ENCODE data around the gene FGF14. TPM values are rescaled to one million over a fixed set of nuclear protein-coding genes. Genes with fewer than 3 reads are reported as not detected.

FGF14 gene
- total RNA-seq, 3 donors from 2014 or later (not counting 1 experiment from before 2014, with no cell fraction given): not detected

GRCh38 chr13:102192858-102193257 is 209.0 kb downstream of the FGF14 start:
- 93% methylated on average over 2 of the region's 2 CpGs for WGBS (ENCODE audit: insufficient coverage)
- no peaks in the 10 kb centered on the region for H3K27me3 Mint-ChIP-seq (ENCODE audit: low read depth in 2 of 2)
- H3K27ac Mint-ChIP-seq: no peak overlapping the region
- no peaks in the 10 kb centered on the region for H3K36me3 Mint-ChIP-seq
- no peaks in the 10 kb centered on the region for H3K27me3 ChIP-seq (ENCODE audit: control insufficient read depth, insufficient read depth, low read length)
- no peak overlapping the region for H3K4me3 Mint-ChIP-seq
- no peaks in the 10 kb centered on the region for H3K36me3 ChIP-seq (ENCODE audit: control insufficient read depth, insufficient read depth, low read length)
- no peak for TF ChIP-seq CTCF (IDR thresholded peaks at IDR 0.05)
- no peak overlapping the region for H3K4me3 ChIP-seq (ENCODE audit: low read length)
- ATAC-seq: no peak
- intact Hi-C loops (cut with micrococcal nuclease): no loop called here
- H3K4me1 Mint-ChIP-seq: no peaks in the 10 kb centered on the region
- no peak for DNase-seq
- H3K9me3 ChIP-seq (ENCODE audit: control insufficient read depth, insufficient read depth, low read length): no peaks in the 10 kb centered on the region
- H3K27ac ChIP-seq (ENCODE audit: low read length): no peak overlapping the region
- no peaks in the 10 kb centered on the region for H3K4me1 ChIP-seq (ENCODE audit: control insufficient read depth, insufficient read depth, low read length)
- peaks cover 5% of the 10 kb centered on the region in 2 donors for H3K9me3 Mint-ChIP-seq

DNA sequence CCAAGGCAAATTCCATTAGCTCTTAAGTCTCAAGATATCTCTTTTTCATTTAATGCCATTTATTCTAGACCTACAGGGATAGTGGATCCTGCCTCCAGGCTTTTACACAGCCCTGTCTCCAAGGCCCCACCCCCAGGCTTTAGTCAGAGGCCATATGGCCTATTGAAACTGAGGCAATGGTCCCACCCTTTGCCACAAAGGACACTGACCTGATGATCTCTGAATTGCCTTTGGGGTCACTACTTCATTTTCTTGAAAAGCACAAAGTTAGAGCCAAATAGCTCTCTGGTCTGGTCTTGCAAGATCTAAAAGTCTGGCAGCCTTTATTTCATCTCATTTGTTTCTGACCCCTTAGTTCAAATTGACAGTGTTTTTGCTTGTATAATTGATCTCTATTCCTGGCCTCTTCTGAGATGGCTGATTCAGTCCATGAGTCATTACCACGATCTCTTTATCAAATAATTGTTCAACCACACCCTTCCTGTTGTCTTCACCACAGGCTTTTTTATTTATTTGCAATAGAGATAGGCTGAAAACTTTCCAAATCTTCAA is 209.8 kb downstream of the FGF14 start:
- Histone ChIP-seq H3K27me3 (ENCODE audit: control insufficient read depth, insufficient read depth, low read length) (no peaks in the 10 kb centered on the region), H3K27ac (ENCODE audit: low read length) (no peak overlapping the region), H3K4me3 (ENCODE audit: low read length) (no peak overlapping the region), H3K36me3 (ENCODE audit: control insufficient read depth, insufficient read depth, low read length) (no peaks in the 10 kb centered on the region), H3K9me3 (ENCODE audit: control insufficient read depth, insufficient read depth, low read length) (no peaks in the 10 kb centered on the region), H3K4me1 (ENCODE audit: control insufficient read depth, insufficient read depth, low read length) (no peaks in the 10 kb centered on the region)
- no peak overlapping the region for H3K27ac Mint-ChIP-seq
- WGBS (ENCODE audit: insufficient coverage): 33% methylated on average over 1 of the region's 1 CpG
- no peaks in the 10 kb centered on the region for H3K4me1 Mint-ChIP-seq
- TF ChIP-seq CTCF (IDR thresholded peaks at IDR 0.05): no peak
- H3K36me3 Mint-ChIP-seq: no peaks in the 10 kb centered on the region
- peaks cover 5% of the 10 kb centered on the region in 2 donors for H3K9me3 Mint-ChIP-seq
- no peaks in the 10 kb centered on the region for H3K27me3 Mint-ChIP-seq (ENCODE audit: low read depth in 2 of 2)
- ATAC-seq: no peak
- DNase-seq: no peak
- intact Hi-C loops (cut with micrococcal nuclease): no loop called here
- H3K4me3 Mint-ChIP-seq: no peak overlapping the region

DNA sequence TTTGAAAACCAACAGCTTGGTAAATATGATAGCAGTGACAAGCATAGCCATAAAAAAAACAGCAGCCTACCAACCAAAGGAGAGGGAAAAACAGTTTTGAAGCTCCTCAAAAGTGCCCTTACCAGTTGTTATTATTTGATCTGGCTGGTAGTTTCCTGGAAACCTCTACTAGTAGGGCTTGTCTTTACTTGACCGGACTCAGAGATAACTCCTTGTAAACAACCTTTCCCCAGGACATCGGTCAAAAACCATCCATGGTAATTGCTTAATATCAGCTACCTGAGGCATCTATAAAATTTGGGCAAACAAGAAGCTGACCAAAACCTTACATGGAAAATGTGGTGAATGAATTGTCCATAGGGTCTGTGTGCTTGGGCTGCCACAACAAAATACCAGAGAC is 210.9 kb downstream of the FGF14 start:
- H3K27me3 ChIP-seq (ENCODE audit: control insufficient read depth, insufficient read depth, low read length): no peaks in the 10 kb centered on the region
- H3K4me1 ChIP-seq (ENCODE audit: control insufficient read depth, insufficient read depth, low read length): no peaks in the 10 kb centered on the region
- no peak for TF ChIP-seq CTCF (IDR thresholded peaks at IDR 0.05)
- no peak overlapping the region for H3K27ac ChIP-seq (ENCODE audit: low read length)
- H3K36me3 ChIP-seq (ENCODE audit: control insufficient read depth, insufficient read depth, low read length): no peaks in the 10 kb centered on the region
- DNase-seq (no peak), ATAC-seq (no peak)
- H3K36me3 Mint-ChIP-seq: no peaks in the 10 kb centered on the region
- no peaks in the 10 kb centered on the region for H3K27me3 Mint-ChIP-seq (ENCODE audit: low read depth in 2 of 2)
- H3K4me1 Mint-ChIP-seq: no peaks in the 10 kb centered on the region
- H3K4me3 Mint-ChIP-seq: no peak overlapping the region
- H3K9me3 ChIP-seq (ENCODE audit: control insufficient read depth, insufficient read depth, low read length): no peaks in the 10 kb centered on the region
- 91% methylated on average over 2 of the region's 2 CpGs for WGBS (ENCODE audit: insufficient coverage)
- no peak overlapping the region for H3K4me3 ChIP-seq (ENCODE audit: low read length)
- intact Hi-C loops (cut with micrococcal nuclease): no loop called here
- H3K27ac Mint-ChIP-seq: no peak overlapping the region
- peaks cover 3 to 5% of the 10 kb centered on the region in 2 donors for H3K9me3 Mint-ChIP-seq

DNA sequence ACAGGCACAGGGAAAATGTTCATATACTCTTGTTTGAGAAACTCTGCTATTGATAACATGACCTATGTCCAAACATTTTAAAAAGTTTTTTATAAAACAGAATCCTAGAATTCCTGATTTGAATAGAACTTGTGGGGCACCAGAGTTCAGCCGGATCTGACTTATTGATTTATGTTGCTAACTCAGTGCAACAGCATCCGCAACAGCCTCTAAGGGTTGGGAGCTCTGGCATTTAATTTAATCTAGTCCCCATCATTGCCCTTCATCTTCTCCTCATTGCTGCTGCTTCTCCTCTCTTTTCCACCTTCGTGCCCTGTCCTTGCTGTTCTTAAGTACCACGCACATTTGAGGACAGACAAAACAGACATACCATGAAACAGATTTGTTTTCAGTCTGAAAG is 214.5 kb downstream of the FGF14 start:
- H3K27ac Mint-ChIP-seq: no peak overlapping the region
- no peaks in the 10 kb centered on the region for H3K9me3 ChIP-seq (ENCODE audit: control insufficient read depth, insufficient read depth, low read length)
- H3K4me1 ChIP-seq (ENCODE audit: control insufficient read depth, insufficient read depth, low read length): no peaks in the 10 kb centered on the region
- 92% methylated on average over 4 of the region's 4 CpGs for whole genome bisulfite sequencing (ENCODE audit: insufficient coverage)
- H3K36me3 ChIP-seq (ENCODE audit: control insufficient read depth, insufficient read depth, low read length): no peaks in the 10 kb centered on the region
- H3K9me3 Mint-ChIP-seq: peaks cover 0 to 2% of the 10 kb centered on the region in 2 donors
- intact Hi-C loops (cut with micrococcal nuclease): no loop called here
- TF ChIP-seq CTCF (IDR thresholded peaks at IDR 0.05): no peak
- no peak overlapping the region for H3K27ac ChIP-seq (ENCODE audit: low read length)
- H3K27me3 Mint-ChIP-seq (ENCODE audit: low read depth in 2 of 2): no peaks in the 10 kb centered on the region
- no peak overlapping the region for H3K4me3 ChIP-seq (ENCODE audit: low read length)
- no peak for DNase-seq
- no peak overlapping the region for H3K4me3 Mint-ChIP-seq
- ATAC-seq: no peak
- H3K4me1 Mint-ChIP-seq: no peaks in the 10 kb centered on the region
- H3K36me3 Mint-ChIP-seq: no peaks in the 10 kb centered on the region
- H3K27me3 ChIP-seq (ENCODE audit: control insufficient read depth, insufficient read depth, low read length): no peaks in the 10 kb centered on the region

Data from natural killer cell (primary cell).